RWPE1 (cell line): ENCODE measurements around the gene DMRTC2.

Experiments
- CTCF ChIA-PET: fragments of 350-600 bp; sonication (Branson Sonifier 250); formaldehyde crosslinking; extraction: SDS; loops from one replicate; lab custom pipeline; 2021; lab: Yijun Ruan, JAX
- POLR2A ChIA-PET: fragments of 400-600 bp; formaldehyde crosslinking; extraction: SDS; loops from one replicate; lab custom pipeline; 2020; ENCODE audit warnings: antibody characterized with exemption; ENCODE audit not compliant: low non-redundant PET; lab: Yijun Ruan, JAX
- DNase-seq: peaks from one replicate; pipeline ENCODE4 v3.0.0; 2012; ENCODE audit warnings: low spot score
- H3K27ac ChIP-seq: fragments of 450-650 bp; 2 replicates; pipeline ENCODE4 v1.5.1; 2017
- CTCF ChIP-seq: fragments of 450-650 bp; conservative IDR thresholded peaks from 2 replicates; pipeline ENCODE4 v1.5.1; 2017; ENCODE audit warnings: low read depth, mild to moderate bottlenecking

Gene DMRTC2

GRCh38 chr19:41863209-41863931 lies 18.5 kb downstream of the DMRTC2 start:
- TF ChIP-seq CTCF = no peak
- no peak for DNase-seq
- POLR2A ChIA-PET = interaction anchor here (0.5 kb wide), 1 partner anchor 20 kb away, joined by 3 read pairs; no protein-coding TSS in a partner anchor
- peak overlapping the region; percentile 64 for H3K27ac ChIP-seq
- CTCF ChIA-PET = interaction anchor here (1.1 to 1.8 kb wide), 2 partner anchors 10 to 27 kb away, joined by 3 to 7 read pairs; no protein-coding TSS in a partner anchor

- H3K27ac ChIP-seq = peak overlapping the region; percentile 64
- no peak for TF ChIP-seq CTCF
- DNase-seq = no peak
- ChIA-PET POLR2A (interaction anchor here (0.8 kb wide), 1 partner anchor 20 kb away, joined by 4 read pairs; no protein-coding TSS in a partner anchor), CTCF (interaction anchor here (1.8 kb wide), 1 partner anchor 9 kb away, joined by 7 read pairs; no protein-coding TSS in a partner anchor)
Observed at GRCh38 chr19:41864374-41864773, 19.5 kb downstream of the DMRTC2 start.

DNA sequence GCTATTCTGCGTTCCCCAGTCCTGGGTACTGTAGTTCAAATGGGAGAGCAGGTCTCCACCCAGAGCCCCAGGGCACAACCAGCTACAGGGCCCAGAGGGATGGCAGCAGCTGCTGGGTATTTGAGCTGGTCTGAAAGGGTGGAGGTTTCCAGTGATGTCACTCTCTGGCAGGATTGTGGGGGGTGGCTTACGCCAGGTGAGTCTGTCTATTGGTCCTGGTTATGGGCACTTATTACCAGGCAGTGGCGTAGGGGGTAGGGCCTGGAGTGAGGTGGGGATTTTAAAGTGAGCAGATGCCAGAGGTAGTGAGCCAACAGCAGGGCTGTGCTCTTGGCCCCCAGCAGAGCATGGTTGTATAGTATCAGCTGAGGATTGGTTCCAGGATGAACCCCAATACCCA lies 21.4 kb downstream of the DMRTC2 start:
- no peak for DNase-seq
- no peak for TF ChIP-seq CTCF
- H3K27ac ChIP-seq = peak overlapping the region; percentile 64
- CTCF ChIA-PET = interaction anchor here (0.6 to 0.7 kb wide), 2 partner anchors 9 to 1057 kb away, joined by 4 read pairs; no protein-coding TSS in a partner anchor
- POLR2A ChIA-PET = no interaction called here

GRCh38 chr19:41868120-41868988 lies 23.5 kb downstream of the DMRTC2 start:
- ChIA-PET POLR2A (no interaction called here), CTCF (interaction anchor here (0.6 to 0.7 kb wide), 2 partner anchors 8 to 89 kb away, joined by 3 to 4 read pairs; partner anchors contain the start of gene RPS19)
- no peak for DNase-seq
- peak overlapping the region; percentile 64 for H3K27ac ChIP-seq
- TF ChIP-seq CTCF = no peak

DNA sequence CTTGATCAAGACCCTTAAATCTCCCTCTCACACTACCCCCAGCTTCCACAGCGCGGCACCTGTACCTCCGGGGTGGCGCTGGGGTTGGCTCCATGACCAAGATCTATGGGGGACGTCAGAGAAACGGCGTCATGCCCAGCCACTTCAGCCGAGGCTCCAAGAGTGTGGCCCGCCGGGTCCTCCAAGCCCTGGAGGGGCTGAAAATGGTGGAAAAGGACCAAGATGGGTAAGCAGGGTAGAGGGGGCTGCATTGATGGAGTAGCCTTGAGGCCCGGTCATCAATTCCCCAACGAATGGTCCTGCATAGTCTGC lies 24.1 kb downstream of the DMRTC2 start:
- H3K27ac ChIP-seq = peak overlapping the region; percentile 64
- no peak for DNase-seq
- TF ChIP-seq CTCF = no peak
- ChIA-PET POLR2A (no interaction called here), CTCF (no interaction called here)

GRCh38 chr19:41869374-41869955 lies 24.6 kb downstream of the DMRTC2 start:
- ChIA-PET CTCF (no interaction called here), POLR2A (no interaction called here)
- H3K27ac ChIP-seq = peak overlapping the region; percentile 64
- no peak for TF ChIP-seq CTCF
- DNase-seq = no peak
